Ovary (tissue), 3 donors: ENCODE measurements around the gene MLXIPL.

ENCODE experiments used
- CTCF ChIP-seq, 3 donors: fragments of 450-650 bp in 2 of 3; fragments of 200-600 bp in 1 of 3; IDR thresholded peaks; one replicate each; pipeline versions ENCODE4 v1.5.1 to v1.8.0; 2016 to 2022; ENCODE audit warnings: antibody characterized with exemption in 3 of 3, mild to moderate bottlenecking in 1 of 3
- EP300 ChIP-seq: sonication (generic); formaldehyde crosslinking; IDR thresholded peaks from one replicate; pipeline ENCODE4 v1.6.1; 2017; ENCODE audit warnings: antibody characterized with exemption
- POLR2A ChIP-seq: fragments of 450-650 bp; IDR thresholded peaks from one replicate; pipeline ENCODE4 v1.6.1; 2017; ENCODE audit warnings: antibody characterized with exemption, mild to moderate bottlenecking, moderate library complexity
- donor health status: DM: no; HTN: no; CAD: no.

DNA sequence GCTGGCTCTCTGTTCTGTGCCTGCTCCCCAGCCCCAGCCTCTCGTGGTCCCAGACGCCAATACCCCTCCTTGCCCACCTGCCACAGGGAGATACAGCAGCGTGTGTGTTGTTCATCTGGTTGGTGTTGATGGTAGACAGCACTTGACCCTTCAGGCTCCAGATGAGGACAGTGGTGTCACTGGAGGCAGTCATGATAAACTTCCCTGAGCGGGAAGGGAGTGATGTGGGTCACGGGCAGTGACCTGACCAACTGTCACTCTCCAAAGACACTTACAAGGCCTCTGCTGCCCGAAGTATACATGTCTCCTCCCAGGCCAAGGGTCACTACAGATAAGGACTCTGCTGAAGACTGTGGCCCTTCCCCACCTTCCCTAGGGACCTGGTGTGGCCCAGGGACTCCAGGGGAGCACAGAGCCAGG is 51.5 kb downstream of the MLXIPL start:
- TF ChIP-seq CTCF (IDR thresholded peaks at IDR 0.05) (no peak), POLR2A (no peak), EP300 (no peak)
